Mucosa of gallbladder (tissue), 1 donor: Measurements from ENCODE around the gene SLC4A3. TPM values are rescaled to one million over a fixed set of nuclear protein-coding genes. Genes with fewer than 3 reads are reported as not detected.

Source experiments
- DNase-seq: peaks from one replicate; pipeline ENCODE4 v3.0.0-alpha.2; 2020; ENCODE audit warnings: low spot score
- total RNA-seq: library from RNA; stranded (reverse); gene quantifications from one replicate; pipeline ENCODE4 v1.2.1, GENCODE V29; 2021
- donor health status: DM: no; HTN: no; CAD: no.

SLC4A3 gene
- total RNA-seq, 1 donor from 2014 or later: 7.3 TPM

- no peak for DNase-seq
Measured at GRCh38 chr2:219612577-219613286, 14.7 kb upstream of the SLC4A3 start.

DNA sequence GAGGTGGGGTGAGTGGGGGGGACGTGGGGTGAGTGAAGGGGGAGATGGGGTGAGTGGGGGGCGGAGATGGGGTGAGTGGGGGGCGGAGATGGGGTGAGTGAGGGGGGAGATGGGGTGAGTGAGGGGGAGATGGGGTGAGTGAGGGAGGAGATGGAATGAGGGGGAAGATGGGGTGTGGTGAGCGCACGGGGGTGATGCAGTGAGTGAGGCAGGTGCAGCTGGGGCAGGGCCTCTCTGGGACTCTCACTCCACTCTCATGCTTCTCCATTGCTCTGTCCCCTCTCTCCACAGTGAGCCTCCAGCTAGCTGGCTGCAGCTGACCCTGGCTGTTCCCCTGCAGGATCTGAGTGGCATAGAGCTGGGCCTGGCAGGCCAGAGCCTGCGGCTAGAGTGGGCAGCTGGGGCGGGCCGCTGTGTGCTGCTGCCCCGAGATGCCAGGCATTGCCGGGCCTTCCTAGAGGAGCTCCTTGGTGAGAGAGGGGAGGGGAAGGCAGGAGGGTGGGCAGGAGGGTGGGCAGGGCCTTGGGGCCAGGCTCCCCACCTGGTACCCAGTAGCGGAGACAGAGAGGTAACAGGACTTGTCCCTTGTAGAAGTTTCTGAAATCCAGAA lies 13.9 kb upstream of the SLC4A3 start:
- no peak for DNase-seq

GRCh38 chr2:219614076-219614860 lies 13.2 kb upstream of the SLC4A3 start:
- no peak for DNase-seq

DNA sequence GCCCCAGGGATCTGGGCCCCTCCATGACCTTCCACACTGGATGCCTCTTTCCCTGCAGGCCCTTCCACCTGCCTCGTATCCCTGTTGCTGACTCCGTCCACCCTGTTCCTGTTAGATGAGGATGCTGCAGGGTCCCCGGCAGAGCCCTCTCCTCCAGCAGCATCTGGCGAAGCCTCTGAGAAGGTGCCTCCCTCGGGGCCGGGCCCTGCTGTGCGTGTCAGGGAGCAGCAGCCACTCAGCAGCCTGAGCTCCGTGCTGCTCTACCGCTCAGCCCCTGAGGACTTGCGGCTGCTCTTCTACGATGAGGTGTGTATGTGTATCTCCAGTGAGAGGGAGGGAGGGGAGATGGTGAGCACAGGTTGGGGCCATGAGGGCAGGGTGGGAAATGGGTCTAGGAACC lies 12.4 kb upstream of the SLC4A3 start:
- no peak for DNase-seq

DNA sequence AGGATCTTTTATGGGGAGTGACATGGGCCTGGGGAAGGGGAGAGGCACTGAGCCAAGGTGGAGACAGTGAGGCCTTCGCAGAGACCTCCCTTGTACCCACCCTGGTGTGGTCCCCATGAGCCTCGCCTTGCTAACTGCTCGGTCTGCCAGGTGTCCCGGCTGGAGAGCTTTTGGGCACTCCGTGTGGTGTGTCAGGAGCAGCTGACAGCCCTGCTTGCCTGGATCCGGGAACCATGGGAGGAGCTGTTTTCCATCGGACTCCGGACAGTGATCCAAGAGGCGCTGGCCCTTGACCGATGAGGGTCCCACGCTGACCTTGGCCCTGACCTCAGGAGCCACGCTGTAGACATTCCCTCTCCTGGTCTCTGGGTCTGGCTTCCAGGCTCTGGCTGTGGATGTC lies 11.5 kb upstream of the SLC4A3 start:
- DNase-seq: no peak

- no peak for DNase-seq
Measured at GRCh38 chr2:219616550-219616949, 10.9 kb upstream of the SLC4A3 start.

DNA sequence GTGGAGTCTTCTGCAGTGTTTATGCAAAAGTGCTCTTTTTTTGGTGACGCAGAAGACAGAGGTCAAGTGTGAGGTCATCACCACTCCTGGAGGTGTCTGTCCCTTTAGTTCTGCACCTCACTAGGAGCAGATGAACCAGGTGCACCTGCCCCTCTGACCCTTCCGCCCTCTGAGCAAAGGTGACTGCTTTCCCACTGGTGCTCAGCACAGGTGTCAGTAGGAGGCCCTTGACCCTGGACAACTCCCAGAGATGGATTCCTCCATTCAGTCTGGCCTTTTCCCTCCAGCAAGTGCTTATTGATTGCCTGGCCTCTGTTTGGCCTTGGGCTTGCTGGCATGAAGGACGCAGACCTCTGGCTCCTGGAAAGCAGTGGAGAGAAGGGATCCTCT lies 8.7 kb upstream of the SLC4A3 start:
- no peak for DNase-seq

- DNase-seq: no peak
Measured at GRCh38 chr2:219619235-219619634, 8.2 kb upstream of the SLC4A3 start.

DNA sequence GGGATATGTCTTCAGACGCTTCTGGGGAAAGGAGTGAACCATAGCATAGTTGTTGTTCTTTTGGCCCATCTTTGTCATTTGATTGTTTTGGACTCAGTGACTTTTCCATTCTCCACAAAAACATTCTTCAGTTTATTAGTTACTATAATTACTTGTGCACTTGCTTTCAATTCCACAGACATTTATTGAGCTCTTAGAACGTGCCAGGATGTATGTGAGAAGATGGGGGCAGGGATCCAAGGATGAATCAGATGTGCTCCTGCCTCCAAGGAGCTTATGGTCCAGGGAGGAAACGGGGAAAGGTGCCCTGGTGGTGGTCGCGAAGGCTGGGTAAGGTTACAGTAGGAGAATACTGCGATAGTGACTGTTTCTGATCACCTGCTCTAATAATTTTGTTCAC lies 6.9 kb upstream of the SLC4A3 start:
- no peak for DNase-seq

- no peak for DNase-seq
Measured at GRCh38 chr2:219621935-219622334, 5.5 kb upstream of the SLC4A3 start.

DNA sequence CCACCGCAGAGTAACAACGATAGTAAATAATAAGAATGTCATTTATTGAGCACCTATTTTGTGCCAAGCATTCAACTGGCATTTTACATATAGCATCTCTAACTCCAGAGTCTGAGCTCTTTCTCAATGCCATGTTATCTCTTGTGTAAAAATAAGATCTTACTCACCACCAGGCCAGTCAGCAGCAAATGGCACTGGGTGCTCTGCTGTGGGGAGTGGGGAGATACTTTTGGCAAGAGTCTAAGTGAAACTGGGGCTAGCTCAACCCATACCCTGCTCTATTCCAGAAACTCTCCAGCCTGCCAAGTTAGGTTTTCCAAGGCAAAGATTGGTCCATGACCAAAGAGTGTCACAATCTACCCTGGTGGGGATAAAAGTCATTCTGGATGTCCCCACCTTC lies 5.0 kb upstream of the SLC4A3 start:
- DNase-seq: no peak

- no peak for DNase-seq
Measured at GRCh38 chr2:219624565-219624964, 2.9 kb upstream of the SLC4A3 start.

DNA sequence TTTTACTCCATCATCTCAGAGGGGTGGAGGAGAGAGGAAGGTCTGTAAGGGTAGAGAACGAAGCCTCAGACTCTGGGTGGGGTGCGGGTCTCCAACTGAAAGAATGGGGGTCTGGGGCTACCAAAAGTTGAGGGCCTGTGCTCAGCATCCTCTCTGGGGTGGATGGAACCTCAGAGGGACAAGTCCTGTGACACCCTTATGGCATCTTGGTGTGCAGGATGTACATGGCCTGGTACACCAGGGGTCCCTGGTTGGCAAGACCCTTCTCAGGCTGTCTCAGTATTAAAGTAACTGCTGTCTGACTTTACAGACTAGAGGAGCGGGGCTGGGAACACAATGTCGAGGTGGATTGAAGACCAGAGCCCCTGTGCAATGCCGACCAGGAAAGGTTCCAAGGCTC lies 2.3 kb upstream of the SLC4A3 start:
- DNase-seq: no peak

DNA sequence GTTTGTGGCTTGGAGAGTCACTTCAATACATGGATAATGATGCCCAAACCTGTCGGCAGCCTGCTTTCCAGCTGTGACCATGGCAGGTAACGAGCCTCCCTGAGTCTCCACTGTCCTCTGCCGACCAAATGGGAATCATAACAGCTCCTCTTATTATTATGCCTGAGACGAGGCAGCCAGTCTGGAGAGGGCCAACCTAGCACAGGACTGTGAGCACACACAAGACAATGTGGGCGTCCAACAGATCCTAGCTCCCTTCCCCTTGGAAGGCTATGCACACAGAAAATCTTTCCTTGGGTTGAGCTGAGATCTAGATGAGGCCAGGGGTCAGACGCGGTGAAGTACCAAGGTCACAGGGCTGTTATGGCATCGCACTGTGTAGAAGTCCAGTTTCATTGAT lies 890 bp upstream of the SLC4A3 start:
- DNase-seq: no peak

DNA sequence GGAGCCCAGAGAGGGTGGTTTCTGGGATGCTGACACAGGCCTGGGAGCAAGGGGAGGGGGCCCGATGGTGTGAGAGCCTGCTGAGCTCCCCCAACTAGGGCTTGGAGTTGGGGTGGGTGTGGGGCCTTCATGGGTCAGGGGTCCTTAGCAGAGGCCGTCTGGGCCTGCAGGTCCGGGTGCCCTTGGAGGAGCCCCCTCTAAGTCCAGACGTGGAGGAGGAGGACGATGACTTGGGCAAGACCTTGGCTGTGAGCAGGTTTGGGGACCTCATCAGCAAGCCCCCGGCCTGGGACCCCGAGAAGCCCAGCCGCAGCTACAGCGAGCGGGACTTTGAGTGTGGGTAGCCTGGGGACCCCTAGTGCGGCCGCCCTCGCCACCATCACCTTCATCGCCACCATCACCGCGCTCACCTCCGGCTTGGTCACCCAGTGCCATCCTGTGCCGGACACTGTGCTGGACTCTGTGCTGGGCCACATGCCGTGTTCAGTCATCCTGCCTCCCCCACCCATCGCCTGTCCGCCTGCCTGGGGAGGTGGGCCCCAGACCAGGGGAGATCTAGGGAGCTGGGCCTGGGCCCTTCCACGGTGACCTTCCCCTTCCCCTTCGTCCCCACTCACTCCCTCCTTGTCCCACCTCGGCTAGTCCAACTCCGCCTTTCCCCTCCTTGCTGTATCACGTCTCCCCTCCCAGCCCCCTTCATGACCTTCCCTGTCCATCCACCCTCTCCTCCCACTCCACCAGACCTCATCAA lies 980 bp downstream of the SLC4A3 start:
- no peak for DNase-seq

GRCh38 chr2:219628986-219629901 lies 1.8 kb downstream of the SLC4A3 start:
- no peak for DNase-seq

- DNase-seq: no peak
Measured at GRCh38 chr2:219629976-219630695, 2.7 kb downstream of the SLC4A3 start.

GRCh38 chr2:219630770-219631405 lies 3.5 kb downstream of the SLC4A3 start:
- no peak for DNase-seq

- DNase-seq: no peak
Measured at GRCh38 chr2:219631406-219631891, 4.0 kb downstream of the SLC4A3 start.
